Skin epidermis (tissue), 12 donors: Measurements from ENCODE around the gene C4orf17.
"Not testable (repeated sequence)": the region's sequence is repeated elsewhere in the genome, so short reads cannot be mapped to it uniquely, and the experiment has no call there.

Experiments
- H3K27ac ChIP-seq, 21 experiments: fragments of 200-600 bp; sonication (generic) in 11 of 21; one replicate each; pipeline ENCODE4 v1.5.0; 2020; ENCODE audit warnings: mild to moderate bottlenecking in 3 of 21, inconsistent platforms in 2 of 21, moderate library complexity in 2 of 21
- H3K4me3 ChIP-seq, 7 experiments: fragments of 200-600 bp; sonication (generic) in 2 of 7; one replicate each; pipeline ENCODE4 v1.5.0; 2020; ENCODE audit warnings: inconsistent platforms in 2 of 7, mild to moderate bottlenecking in 2 of 7, moderate library complexity in 1 of 7

The C4orf17 gene

GRCh38 chr4:99534699-99535098 lies 23.9 kb downstream of the C4orf17 start:
- H3K4me3 ChIP-seq, H3K27ac ChIP-seq: not testable (repeated sequence)

GRCh38 chr4:99536271-99536670 lies 25.4 kb downstream of the C4orf17 start:
- Histone ChIP-seq H3K27ac (no peak overlapping the region), H3K4me3 (no peak overlapping the region)

GRCh38 chr4:99536848-99537247 lies 26.0 kb downstream of the C4orf17 start:
- Histone ChIP-seq H3K27ac (no peak overlapping the region), H3K4me3 (no peak overlapping the region)

GRCh38 chr4:99537674-99538073 lies 26.9 kb downstream of the C4orf17 start:
- no peak overlapping the region for H3K27ac ChIP-seq
- H3K4me3 ChIP-seq: no peak overlapping the region

- no peak overlapping the region for H3K27ac ChIP-seq
These were observed 29.6 kb downstream of the C4orf17 start for GRCh38 chr4:99540277-99540939.

GRCh38 chr4:99552872-99553271 lies 42.1 kb downstream of the C4orf17 start:
- no peak overlapping the region for H3K27ac ChIP-seq
- no peak overlapping the region for H3K4me3 ChIP-seq

More at GRCh38 chr4:99540277-99540939, 29.6 kb downstream of the C4orf17 start:
- H3K4me3 ChIP-seq: no peak overlapping the region

- peak within 1 kb of the TSS; percentile 64 to 97 (median 92) for H3K27ac ChIP-seq
- peak within 1 kb of the TSS; percentile 45 to 58 (median 51) for H3K4me3 ChIP-seq
These were observed 52.7 kb downstream of the C4orf17 start, which contains the start of gene TRMT10A for GRCh38 chr4:99563310-99564186. Gene TRMT10A, minus strand, starts transcription at chr4:99564039. Its CDS starts 4,701 bp downstream, at chr4:99559338.

- Histone ChIP-seq H3K4me3 (no peak overlapping the region), H3K27ac (no peak overlapping the region)
These were observed 54.1 kb downstream of the C4orf17 start for GRCh38 chr4:99564921-99565320.

- Histone ChIP-seq H3K4me3 (no peak overlapping the region), H3K27ac (no peak overlapping the region)
These were observed 61.1 kb downstream of the C4orf17 start for GRCh38 chr4:99571883-99572282.

GRCh38 chr4:99572527-99573240 lies 61.9 kb downstream of the C4orf17 start:
- Histone ChIP-seq H3K27ac (no peak overlapping the region), H3K4me3 (no peak overlapping the region)

GRCh38 chr4:99573735-99574368 lies 63.0 kb downstream of the C4orf17 start:
- no peak overlapping the region for H3K27ac ChIP-seq

GRCh38 chr4:99574530-99575324 lies 63.9 kb downstream of the C4orf17 start, which contains the start of gene MTTP:
Gene MTTP, plus strand, starts transcription at chr4:99574824. Its CDS starts 86 bp downstream, at chr4:99574910.
- Histone ChIP-seq H3K4me3 (no peak within 1 kb of the TSS), H3K27ac (no peak within 1 kb of the TSS)

More at GRCh38 chr4:99573735-99574368, 63.0 kb downstream of the C4orf17 start:
- H3K4me3 ChIP-seq: no peak overlapping the region

- no peak overlapping the region for H3K27ac ChIP-seq
These were observed 67.9 kb downstream of the C4orf17 start for GRCh38 chr4:99578714-99579113.

GRCh38 chr4:99585516-99585915 lies 74.7 kb downstream of the C4orf17 start:
- Histone ChIP-seq H3K27ac (no peak overlapping the region), H3K4me3 (no peak overlapping the region)

More at GRCh38 chr4:99578714-99579113, 67.9 kb downstream of the C4orf17 start:
- no peak overlapping the region for H3K4me3 ChIP-seq

- no peak overlapping the region for H3K27ac ChIP-seq
- H3K4me3 ChIP-seq: no peak overlapping the region
These were observed 75.5 kb downstream of the C4orf17 start for GRCh38 chr4:99586322-99586721.

GRCh38 chr4:99586797-99587196 lies 76.0 kb downstream of the C4orf17 start:
- Histone ChIP-seq H3K4me3 (no peak overlapping the region), H3K27ac (no peak overlapping the region)

GRCh38 chr4:99587309-99587708 lies 76.5 kb downstream of the C4orf17 start:
- no peak overlapping the region for H3K4me3 ChIP-seq
- no peak overlapping the region for H3K27ac ChIP-seq

- Histone ChIP-seq H3K27ac (no peak overlapping the region), H3K4me3 (no peak overlapping the region)
These were observed 77.0 kb downstream of the C4orf17 start for GRCh38 chr4:99587803-99588202.

- Histone ChIP-seq H3K27ac (no peak overlapping the region), H3K4me3 (no peak overlapping the region)
These were observed 80.9 kb downstream of the C4orf17 start for GRCh38 chr4:99591757-99592156.
